ENCODE results near the gene CENPT.
A peak's percentile ranks its signal among the peaks of the same experiment; 100 is the strongest.

The CENPT gene

DNA sequence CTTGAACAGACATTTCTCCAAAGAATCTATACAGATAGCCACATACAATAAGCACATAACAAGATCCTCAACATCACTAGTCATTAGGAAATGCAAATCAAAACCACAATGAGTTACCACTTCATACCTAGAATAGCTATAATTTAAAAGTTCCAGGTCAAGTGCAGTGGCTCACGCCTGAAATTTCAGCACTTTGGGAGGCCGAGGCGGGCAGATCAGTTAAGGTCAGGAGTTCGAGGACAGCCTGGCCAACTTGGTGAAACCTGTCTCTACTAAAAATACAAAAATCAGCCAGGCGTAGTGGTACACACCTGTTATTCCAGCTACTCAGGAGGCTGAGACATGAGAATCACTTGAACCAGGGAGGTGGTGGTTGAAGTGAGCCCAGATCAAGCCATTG is 61.0 kb downstream of the CENPT start:
- H3K27ac ChIP-seq, result no peak overlapping the region
- no peak for TF ChIP-seq CTCF (conservative IDR thresholded peaks at IDR 0.05)
- no peak for TF ChIP-seq ZFX (IDR thresholded peaks at IDR 0.05)

DNA sequence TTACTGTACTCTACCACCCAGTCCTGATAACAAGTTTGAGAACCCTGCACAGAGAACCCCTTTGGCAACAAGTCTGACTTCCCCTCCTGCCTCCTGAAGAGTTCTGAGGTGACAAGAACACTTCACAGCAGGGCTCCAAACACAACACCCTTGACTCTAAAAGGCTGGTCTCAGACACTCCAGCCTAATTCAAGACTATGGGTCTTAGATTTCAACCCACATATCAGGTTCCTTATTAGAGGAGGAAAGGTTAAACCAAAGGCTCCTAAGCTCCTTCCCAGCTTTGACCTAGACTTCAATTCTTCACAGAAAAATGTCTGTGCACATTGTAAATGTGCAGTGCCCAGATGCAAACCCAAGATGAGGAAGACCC is 64.2 kb downstream of the CENPT start:
- TF ChIP-seq CTCF (conservative IDR thresholded peaks at IDR 0.05) (no peak), ZFX (IDR thresholded peaks at IDR 0.05) (no peak)
- no peak overlapping the region for H3K27ac ChIP-seq

- TF ChIP-seq CTCF (conservative IDR thresholded peaks at IDR 0.05), result no peak
- no peak for TF ChIP-seq ZFX (IDR thresholded peaks at IDR 0.05)
- H3K27ac ChIP-seq, result no peak overlapping the region
Observed at GRCh38 chr16:67782567-67783352, 64.7 kb downstream of the CENPT start.

GRCh38 chr16:67781565-67781921 is 66.0 kb downstream of the CENPT start:
- TF ChIP-seq ZFX (IDR thresholded peaks at IDR 0.05) (no peak), CTCF (conservative IDR thresholded peaks at IDR 0.05) (no peak)
- H3K27ac ChIP-seq, result peak overlapping the region; percentile 94

DNA sequence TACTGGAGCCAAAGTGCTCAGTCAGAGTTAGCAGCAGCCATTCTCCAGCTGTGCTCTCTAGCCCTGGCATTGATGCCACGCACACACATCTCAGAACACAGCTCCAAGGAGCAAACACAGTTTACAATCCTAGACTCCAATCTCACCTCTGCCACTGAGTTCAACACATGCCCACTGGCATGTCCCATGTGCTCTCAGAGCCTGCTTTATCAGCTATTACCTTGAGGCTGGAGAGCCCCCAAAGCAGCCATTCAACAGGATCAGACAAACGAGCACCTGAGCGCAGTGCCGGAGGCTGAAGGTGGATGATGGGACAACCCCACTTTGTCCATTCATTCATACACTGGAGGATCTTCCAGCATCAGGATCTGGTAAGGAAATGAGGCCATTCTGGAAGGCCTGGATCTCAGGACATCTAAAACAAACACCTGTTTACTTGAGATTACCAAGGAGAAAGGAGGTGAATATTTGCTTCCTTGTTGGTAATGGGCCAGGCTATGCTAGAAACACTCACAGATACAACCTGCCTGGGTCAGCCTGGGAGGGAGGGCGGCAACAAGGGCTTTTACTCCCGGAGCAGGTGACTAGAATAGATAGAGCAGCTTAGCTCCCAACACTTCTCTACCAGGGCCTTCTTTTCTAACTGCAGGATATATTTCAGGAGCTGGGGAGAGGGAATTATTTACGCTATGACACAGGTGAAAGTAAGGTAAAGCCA is 66.5 kb downstream of the CENPT start:
- peak overlapping the region; percentile 94 for H3K27ac ChIP-seq
- TF ChIP-seq CTCF (conservative IDR thresholded peaks at IDR 0.05) (no peak), ZFX (IDR thresholded peaks at IDR 0.05) (no peak)

DNA sequence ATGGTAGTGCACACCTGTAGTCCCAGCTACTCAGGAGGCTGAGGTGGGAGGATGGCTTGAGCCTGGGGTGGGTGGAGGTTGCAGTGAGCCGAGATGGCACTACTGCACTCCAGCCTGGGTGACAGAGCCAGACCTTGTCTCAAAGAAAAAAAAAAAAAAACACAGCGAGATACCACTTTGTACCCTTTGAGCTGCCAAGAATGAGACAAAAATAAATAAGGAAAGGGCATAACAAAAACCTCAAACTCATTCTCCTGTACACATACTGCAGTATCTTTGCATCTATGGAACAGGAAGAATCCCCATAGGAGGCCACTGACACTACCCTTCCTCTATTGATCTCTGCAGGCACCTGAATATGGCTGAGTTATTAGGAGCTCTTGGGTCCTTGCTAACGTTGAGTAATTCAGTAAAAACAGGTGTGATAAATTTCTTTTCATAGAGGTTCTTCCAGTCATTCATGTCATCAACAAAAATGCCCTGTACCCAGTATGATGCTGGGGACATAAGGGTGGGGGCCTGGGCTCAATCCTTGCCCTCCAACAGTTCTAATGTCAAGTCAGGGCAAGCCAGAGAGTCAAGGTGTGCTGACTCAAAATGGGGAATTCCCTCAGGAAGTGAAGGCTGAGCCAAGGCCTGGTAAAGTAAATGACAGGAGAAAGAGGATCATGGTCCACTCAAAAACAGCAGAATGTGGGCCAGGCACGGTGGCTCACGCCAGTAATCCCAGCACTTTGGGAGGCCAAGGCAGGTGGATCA is 68.1 kb downstream of the CENPT start:
- TF ChIP-seq CTCF (conservative IDR thresholded peaks at IDR 0.05) (no peak), ZFX (IDR thresholded peaks at IDR 0.05) (no peak)
- H3K27ac ChIP-seq, result peak overlapping the region; percentile 94

Data from C4-2B (cell line).